GM18870 (cell line): ENCODE results near the gene KDM4C.

Source experiments
- ATAC-seq: cut with Tn5 transposase; IDR thresholded peaks from one replicate; pipeline ENCODE4 v1.9.1; 2021; ENCODE audit warnings: moderate library complexity; ENCODE audit not compliant: unreplicated experiment

KDM4C gene

DNA sequence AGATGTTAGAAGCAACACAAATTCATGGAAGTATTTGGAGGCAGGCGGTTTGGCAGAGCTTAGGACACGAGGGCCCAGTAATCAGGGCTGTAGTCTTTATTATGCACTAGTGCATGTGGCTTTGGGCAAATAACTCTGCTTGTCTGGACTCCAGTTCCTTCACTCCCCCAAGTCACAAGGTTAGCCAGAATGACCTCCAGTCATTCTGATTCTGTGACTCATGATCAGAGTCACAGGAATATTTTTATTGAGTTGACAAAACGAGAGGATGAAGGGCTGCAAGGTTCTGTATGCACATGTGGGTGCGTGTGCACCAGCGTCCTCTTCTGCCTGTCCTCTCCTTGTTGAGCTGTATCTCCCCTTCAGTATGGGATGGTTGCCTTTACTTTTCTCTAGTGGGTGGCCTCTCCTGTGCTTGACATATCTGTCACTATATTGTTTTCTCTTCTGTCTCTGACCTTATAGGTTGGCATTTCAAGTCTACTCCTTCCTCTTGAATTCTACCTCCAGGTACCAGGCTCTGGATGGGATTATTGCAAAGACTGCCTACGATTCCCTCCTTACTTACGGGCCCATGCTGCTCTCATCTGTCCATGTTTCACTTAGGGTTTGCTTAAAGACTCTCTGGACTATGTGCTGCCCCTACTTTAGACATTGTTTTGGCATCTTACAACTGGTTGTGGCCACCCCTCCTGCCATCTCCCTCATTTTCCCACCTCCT is 94.6 kb downstream of the KDM4C start:
- ATAC-seq: no peak

DNA sequence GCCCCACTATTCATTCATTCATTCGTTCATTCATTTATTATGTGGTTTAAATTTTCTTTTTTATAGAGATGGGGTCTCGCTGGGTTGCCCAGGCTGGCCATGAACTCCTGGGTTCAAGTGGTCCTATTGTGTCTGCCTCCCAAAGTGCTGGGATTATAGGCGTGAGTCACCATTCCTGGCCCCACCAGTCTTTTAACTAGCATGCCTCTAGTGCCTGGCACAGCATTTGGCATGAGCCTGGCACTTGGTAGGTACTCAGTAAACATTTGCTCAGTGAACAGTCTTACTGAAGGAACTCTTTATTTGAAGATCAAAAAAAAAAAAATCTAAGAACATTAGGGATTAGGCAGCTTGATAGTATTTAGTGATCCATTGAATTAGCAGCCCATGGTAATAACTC is 98.1 kb downstream of the KDM4C start:
- ATAC-seq: no peak

DNA sequence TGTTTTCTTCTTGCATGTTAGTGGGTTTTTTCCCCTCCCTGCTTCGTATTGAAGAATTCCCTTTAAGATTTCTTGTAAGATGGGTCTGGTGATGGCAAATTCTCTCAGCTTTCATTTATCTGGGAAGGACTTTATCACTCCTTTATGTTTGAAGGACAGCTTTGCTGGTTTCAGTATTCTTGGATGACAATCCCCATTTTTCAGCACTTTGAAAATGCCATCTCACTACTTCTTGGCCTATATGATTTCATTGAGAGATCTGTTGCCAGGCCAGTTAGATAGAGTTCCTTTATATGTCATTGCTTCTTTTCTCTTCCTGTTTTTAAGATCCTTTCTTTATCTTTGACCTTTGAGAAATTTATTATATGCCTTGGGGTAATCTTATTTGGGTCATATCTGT is 106.3 kb downstream of the KDM4C start:
- ATAC-seq: no peak

DNA sequence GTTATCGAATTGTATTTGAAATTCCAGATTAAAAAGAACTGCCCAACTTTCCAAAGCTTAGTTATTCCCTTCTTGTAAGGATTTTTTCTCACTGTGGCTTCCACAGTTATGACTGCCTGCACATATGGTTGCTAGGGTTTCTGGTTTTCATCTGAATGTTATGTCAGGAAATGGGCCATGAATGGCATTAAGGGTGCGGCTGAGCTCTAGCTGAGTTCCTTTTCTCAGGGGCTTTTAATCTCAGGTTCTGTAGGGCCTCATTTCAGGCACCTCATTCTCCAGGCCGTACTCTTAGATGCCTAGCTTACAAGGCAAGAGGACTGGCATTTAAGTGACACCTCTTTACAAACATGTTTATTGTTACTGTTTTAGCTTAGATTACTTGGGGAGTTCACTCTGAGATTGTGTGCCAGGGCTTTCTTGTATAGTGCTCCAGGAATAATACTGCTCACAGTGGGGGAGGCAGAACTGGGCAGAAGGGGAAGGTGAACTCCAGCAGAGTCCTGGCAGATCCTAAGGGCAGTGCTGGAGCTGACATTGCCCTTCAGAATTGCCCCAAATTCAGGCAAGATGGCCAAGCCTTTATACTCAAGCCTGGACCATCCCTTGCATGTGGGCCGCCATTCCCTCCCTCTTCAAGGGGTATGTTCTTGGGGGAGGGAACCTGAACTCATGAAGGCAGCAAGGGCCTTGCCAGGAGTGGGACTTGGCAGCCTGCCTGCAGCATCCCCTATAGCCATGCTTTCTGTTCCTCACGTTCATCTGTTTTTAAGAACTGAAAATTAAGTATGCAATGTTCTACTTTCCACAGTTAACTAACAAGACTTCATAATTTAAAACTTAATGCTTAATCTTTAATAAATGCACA is 111.5 kb downstream of the KDM4C start:
- ATAC-seq: no peak

DNA sequence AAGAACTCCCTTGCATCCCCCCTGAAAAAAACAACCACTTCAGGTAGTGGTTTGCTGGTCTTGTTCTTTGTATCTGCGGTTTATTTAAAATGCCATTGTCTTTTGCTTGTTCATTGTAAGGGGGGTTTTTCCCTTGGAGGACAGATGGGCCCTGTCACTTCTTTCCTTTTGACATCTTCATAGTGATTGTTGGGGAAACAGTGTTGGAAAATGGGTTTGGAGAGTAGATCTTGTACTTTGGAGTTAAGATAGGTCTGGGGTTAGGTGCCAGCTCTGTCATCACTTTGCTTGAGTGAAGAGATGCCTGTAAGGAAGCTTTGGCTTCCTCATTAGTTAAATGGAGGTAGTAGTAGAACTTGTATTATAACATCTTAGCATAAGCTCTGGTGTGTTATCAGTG is 112.4 kb downstream of the KDM4C start:
- no peak for ATAC-seq

DNA sequence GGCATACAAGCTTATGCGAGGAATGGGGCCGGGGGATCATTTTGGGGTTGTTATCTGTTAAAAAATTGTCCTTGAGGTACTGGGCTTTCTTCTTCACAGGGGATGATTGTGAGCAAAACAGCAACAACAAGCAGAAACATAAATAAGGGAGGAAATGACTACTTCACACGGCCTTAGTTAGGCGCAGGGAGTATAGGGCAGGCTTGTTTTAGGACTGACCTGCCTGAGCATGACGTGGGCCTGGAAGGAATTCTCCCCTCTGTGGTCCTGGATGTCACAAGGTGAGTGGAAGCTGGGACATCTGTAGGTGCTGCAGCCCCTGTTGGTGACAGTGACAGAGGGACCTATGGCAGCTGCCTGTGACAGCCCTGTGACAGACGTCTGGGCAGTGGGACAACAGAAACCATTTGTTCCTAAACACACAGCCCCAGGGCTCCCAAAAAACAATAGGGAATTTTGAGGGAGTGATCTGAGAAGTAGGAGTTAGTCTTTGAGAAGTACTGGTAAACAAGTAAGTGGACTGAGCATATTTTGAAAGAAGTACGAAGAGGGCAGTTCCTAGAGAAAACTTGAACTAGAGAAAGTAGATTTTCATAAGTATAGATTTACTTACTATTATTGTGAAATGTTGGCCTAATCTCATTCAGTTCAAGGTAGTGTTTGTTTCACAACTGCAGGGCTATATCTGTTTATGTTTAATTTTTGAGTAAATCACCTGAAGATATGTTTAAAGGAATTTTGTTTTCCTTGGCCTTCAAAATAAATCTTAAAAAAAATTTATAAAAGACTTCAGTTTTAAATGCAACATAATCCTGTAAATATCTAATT is 113.1 kb downstream of the KDM4C start:
- no peak for ATAC-seq

DNA sequence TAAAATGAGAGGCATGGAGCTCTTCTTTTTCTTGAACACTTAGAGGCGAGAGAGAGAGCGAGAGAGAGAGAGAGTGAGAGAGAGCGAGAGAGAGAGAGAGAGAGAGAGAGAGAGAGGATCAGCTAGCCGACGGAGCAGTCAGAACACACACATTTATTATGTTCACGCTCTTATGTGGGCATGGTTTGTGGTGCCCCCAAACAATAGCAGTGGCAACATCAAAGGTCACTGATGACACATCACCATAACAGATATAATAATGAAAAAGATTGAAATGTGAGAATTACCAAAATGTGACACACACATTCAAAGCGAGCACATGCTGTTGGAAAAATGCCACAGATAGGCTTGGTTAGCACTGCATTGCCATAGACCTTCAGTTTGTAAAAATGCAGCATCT is 116.1 kb downstream of the KDM4C start:
- no peak for ATAC-seq

DNA sequence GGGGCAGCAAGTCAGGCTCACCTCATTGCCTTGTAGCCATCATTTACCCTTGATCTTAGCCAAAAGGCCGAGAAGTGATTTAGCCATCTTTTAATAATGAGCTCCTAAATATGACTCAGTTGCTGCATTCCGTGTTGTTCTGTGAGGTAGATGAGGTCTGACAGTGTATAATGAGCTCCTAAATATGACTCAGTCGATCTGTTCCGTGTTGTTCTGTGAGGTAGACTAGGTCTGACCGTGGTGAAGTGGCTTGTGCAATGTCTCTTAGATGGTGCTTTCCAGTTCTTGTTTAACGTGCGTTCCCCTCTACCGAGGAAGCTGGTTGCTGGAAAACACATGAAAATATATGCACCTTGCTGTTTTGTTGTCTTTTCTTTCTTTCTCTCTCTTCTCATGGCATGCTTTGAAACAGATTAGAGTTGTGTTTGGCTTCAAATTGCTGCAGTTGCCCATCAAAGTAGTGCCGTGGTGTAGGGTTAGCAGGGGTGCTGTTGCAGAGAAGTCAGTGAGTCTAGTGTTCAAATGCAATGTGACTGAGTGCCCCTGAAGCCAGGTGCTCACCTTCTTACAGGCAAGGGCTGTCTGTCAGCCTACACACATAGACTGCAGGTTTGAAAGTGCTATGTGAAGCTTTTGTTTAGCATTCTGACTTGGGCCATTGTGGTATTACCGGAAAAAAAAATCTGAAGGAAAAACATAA is 118.6 kb downstream of the KDM4C start:
- no peak for ATAC-seq

DNA sequence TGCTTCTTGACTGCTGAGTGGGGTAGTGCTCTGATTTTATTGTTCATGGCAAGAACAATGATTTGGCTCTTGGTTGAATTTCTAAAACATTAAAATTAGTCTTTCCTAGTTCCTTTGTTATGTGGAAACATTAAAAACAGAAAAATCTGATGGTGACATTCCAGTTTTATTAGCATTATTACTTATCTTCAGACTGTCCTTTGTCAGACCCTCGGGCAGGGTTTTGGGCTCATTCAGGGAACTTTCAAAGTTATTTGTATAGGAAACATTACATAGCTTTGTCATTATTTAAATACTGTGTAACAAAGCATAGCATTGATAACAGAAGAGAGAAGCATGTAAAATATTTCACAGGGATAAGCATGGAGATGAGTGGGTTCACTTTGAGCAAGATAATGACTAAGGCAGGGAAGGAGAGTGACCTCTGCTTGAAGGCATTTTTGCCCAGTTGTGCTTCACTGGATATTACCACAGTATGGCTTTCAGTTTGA is 119.9 kb downstream of the KDM4C start:
- no peak for ATAC-seq

DNA sequence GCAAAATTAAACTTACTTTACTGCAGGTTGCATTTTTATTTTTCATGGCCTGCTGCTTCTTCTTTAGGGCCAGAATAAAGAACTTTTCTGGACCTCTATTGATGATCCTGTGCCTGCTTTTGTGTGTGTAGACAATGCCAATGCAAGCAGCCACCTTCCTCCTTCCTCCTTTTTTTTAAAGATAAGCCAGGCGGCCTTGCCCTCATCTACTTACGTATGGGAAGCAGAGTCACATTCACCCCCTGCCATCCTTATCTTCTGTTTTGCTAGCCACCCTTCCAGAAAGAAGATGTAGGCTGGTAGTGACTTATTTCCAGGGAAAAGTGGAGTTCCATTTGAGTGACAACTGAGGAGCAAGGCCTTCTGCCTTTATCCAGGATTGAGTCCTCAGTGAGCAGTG is 122.9 kb downstream of the KDM4C start:
- ATAC-seq: no peak

DNA sequence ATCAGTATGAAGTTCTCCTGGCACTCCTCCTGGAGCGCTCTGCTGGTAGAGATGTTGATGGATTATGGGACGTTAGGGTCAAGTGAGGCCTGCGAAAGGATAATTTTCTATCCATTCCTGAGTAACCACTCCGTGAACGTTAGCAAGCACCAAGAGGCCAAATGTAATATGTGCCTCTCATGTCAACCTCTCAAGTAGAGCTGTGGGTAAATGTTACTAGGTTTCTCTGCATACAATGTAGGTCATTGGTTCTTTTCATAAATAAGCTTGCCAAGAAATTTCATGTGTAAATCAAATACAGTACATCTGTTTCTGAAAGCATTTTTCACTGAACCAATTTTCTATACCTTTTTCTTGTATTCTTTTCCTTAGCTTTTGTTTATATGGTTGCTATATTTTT is 126.3 kb downstream of the KDM4C start:
- ATAC-seq: no peak

DNA sequence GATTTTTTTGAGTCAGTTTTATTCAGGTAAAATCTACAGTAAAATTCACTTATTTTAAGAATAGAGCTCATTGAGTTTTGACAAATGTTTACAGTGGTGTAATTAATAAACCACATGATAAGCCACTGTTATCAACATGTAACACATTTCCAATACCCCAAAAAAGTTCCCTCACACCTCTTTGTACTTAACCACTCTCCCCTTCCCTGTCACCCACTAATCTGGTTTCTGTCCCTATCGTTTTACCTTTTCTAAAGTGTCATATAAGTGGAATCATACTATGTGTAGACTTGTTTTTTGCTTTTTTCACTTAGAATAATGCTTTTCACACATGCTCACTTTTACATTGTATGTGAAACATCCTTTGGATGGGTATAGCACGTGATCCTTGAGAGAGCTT is 127.2 kb downstream of the KDM4C start:
- ATAC-seq: no peak

DNA sequence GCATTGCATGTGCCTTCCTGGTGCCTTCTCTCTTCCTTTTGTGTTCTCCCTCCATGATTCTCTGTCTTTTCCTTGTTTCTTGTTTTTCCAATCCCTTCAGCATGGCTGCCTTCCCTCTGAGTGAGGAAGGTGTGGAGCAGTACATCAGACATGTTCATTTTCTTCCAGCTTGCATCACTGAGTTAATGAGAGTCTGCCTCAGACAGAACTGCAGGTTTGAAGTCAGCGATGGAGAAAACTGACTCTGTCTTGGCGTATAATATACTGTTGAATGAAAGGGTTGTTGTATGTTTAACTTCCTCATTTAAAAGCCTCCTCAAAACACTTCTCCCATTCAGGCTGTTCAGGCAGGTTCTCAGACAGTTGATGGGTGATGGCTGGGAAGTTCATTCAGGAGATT is 129.3 kb downstream of the KDM4C start:
- ATAC-seq: no peak

DNA sequence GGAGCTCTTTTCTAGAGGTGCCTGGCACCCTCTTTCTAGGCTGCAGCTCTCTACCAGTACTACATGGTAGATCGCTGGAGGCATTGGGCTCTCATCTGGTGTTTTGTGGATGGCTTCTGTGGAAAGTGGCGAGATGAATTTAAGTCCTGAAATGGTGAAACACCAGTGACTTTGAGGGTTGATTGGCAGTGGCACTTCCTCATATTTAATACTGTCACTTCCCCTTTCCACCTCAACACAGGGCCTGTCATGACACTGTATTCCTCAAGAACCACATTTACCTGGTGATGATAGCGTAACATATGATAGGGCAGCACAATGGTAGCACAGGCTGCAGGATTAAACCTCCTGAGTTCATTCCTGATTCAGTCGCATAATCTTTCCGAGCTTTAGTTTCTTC is 132.1 kb downstream of the KDM4C start:
- ATAC-seq: no peak

DNA sequence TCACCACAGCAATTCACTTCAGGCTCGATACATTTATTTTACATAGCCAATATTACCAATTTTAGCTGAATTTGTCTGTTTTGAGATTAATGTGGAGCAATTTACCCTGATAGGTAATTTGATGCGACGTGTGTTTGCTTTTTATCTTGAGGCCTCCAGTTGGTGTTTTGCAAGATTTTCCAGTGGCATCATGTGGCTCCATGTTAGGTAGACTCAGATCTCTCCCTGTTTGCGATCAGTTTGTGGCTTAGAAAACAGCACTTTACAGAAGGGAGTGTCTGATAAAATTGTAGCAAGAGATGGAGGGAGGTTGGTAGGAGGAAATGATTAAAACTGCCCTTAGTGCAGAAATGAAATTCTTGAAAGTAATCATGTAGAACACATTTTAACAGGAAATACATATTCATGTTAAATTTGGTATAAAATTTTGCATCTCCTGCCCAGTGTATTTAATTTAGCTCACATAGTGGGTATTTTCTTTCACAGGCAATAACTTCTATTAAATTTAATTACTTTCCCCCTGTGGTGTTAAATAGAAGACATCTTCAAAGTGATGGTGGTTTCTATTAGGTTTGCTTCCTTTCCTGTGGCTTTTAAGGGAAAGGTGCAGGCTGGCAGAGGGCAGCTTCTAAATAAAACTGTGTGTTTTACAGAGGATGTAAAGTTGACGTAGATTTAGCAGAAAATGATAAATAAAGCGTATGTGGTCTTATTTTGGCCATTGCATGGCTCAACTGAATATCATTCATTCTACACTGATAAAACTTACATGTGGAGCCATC is 135.8 kb downstream of the KDM4C start:
- peak; percentile 21 for ATAC-seq

DNA sequence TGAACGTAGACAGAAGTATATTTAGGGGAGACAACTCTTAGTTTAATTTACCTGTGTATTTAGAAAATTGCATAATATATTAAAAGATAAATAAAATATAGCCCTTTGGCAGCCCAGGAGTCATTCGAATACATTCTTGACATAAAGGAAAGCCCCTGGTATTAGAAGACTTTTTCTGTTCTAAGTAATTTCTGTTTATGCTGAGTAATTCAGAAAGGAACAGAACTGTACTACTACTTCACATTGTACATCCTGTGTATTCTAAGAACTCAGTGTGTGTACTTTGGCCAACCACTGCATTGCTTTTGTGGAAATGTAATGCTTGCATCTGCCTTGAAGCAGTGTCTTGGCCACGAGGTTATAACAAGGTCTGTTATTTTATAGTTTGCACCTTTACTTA is 136.4 kb downstream of the KDM4C start:
- ATAC-seq: peak; percentile 97

DNA sequence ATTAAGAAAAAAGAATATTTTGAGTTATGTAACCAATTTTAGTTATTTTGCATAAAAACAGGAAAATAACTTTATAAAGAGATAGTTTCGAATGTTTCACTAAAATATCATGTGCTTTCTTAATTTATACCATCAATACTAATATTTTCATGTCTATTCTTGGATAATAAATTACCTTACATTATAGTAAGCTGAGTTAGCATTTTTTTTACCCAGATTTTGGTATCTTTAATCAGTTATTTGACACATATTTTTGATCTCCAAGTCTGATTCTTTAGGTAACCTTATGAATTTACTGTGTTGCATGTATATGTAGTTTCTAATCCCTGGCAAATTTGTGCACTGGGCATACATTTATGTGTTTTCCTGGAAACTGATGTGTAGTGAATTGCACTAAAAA is 138.0 kb downstream of the KDM4C start:
- no peak for ATAC-seq

DNA sequence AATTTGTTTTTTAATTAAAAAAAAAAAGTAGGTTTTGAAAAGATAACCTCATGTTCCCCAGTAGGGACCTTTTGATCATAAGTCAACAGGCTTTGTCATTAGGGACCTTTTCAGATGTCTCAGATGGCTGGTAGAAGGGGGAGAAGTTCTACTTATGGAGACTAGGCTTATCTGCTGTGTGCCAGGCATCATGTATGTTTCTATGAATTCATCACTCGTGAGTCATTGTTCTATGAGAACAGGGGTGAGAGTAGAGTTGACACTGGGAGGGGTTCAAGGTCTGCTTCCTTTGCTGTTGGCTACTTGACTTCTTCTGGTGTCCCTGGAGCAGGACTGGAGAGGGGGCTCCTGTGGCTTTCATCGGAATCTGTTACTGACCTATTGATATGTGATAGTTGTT is 138.8 kb downstream of the KDM4C start:
- no peak for ATAC-seq

DNA sequence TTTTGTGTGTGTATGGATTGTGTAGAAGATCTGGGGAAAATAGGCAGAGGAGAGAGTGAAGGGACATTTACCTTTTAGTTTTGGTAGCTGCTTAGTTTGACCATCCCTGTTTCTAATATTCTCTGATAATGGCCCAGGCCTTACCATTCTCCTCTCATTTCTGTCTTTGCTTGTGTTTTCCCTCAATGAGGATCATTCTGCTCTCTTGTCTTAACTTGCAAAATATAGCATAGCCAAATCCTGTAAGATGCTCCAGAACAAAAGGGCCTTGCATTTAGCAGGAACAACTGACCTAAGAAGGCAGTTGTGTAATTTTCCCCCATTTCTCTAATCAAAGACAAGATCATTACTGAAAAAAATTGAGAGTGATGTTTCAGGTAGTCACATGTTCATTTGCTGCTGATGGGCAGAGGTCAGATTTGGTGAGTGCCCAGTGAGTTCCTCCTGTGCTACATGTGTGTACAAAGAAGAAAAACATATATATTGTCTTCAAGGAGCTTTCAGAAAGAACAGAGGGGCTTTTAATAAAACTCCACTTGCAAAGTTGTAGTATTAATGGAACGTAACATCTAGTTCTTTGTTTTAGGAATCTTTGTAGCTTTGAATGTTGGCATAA is 139.5 kb downstream of the KDM4C start:
- no peak for ATAC-seq

DNA sequence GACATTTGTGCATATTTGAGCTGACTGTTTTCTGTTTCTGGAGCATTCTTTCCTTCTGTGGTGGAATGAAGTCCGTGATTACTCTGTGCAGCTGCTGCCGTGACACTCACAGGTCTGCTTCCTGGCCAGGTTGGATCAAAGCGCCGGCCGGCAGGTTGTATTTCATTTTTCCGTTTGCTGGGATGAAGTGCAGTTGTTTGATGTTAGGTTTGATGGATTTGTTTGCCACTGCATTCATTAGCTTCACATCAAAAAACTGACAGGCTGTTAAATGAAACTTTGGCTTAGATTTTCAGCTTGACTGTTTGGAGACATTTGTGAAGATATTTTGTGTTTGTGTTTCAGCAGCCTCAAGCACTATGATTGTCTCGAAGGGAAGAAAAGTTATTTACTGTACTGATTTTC is 140.1 kb downstream of the KDM4C start:
- ATAC-seq: no peak
